OCI-LY3 (cell line): Measurements from ENCODE around the gene FIGLA.

ENCODE experiments used
- EZH2phosphoT487 ChIP-seq: fragments of 200-600 bp; shearing (Covaris generic); IDR thresholded peaks from 2 replicates; pipeline ENCODE4 v1.6.1; 2018; ENCODE audit warnings: antibody characterized with exemption, mixed run types, low read depth
- TF ChIP-seq, protein P1 (sequence below): fragments of 200-600, 300-600 bp; sonication (generic); IDR thresholded peaks from 2 replicates; pipeline ENCODE4 v1.5.1; 2014; ENCODE audit warnings: antibody characterized with exemption, low read length, low read depth

DNA sequence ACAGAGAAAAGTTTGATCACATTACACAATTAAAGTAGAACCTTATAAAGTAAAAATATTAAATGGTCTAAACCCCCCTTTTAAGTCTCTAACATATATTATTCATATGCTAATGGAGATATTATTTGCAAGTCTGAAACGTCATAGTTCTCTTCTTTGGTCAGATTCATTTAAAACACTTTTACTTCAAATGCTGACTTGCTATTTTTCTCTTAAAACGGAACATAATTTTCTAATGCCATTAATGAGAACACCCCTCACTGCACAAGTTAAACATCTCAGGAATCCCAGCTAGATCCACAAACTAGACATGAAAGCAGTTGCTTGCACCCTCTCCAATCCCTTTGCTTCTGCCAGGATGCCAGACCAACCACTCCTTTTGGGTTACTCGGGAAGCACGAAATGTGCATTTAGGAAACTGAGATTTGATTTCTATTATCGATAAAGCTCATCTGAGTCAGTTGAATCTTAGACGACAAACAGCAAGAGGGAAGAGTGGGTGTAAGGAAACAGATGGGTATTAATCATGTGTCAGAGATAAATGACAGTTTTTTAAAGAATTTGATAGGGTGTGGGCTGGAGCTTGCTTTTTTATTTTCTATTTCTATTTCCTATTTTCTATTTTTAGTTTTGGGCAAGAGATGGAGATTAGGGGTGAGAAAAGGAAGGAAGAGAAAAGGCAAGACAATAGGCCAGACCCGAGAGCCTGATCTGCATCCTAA lies 23.9 kb downstream of the FIGLA start:
- TF ChIP-seq, protein P1, sequence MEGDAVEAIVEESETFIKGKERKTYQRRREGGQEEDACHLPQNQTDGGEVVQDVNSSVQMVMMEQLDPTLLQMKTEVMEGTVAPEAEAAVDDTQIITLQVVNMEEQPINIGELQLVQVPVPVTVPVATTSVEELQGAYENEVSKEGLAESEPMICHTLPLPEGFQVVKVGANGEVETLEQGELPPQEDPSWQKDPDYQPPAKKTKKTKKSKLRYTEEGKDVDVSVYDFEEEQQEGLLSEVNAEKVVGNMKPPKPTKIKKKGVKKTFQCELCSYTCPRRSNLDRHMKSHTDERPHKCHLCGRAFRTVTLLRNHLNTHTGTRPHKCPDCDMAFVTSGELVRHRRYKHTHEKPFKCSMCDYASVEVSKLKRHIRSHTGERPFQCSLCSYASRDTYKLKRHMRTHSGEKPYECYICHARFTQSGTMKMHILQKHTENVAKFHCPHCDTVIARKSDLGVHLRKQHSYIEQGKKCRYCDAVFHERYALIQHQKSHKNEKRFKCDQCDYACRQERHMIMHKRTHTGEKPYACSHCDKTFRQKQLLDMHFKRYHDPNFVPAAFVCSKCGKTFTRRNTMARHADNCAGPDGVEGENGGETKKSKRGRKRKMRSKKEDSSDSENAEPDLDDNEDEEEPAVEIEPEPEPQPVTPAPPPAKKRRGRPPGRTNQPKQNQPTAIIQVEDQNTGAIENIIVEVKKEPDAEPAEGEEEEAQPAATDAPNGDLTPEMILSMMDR, result no peak
- no peak for TF ChIP-seq EZH2phosphoT487
